Measurements from ENCODE around the gene TMEM179. TPM values are rescaled to one million over a fixed set of nuclear protein-coding genes. Genes with fewer than 3 reads are reported as not detected.

The TMEM179 gene
- total and polyA plus RNA-seq, 10 of the 15 experiments (the other 5 are each of a cell fraction or from before 2014, with no cell fraction given): not detected

GRCh38 chr14:104591031-104591430, 13.5 kb downstream of the TMEM179 start (continued):
- TF ChIP-seq, protein P1, sequence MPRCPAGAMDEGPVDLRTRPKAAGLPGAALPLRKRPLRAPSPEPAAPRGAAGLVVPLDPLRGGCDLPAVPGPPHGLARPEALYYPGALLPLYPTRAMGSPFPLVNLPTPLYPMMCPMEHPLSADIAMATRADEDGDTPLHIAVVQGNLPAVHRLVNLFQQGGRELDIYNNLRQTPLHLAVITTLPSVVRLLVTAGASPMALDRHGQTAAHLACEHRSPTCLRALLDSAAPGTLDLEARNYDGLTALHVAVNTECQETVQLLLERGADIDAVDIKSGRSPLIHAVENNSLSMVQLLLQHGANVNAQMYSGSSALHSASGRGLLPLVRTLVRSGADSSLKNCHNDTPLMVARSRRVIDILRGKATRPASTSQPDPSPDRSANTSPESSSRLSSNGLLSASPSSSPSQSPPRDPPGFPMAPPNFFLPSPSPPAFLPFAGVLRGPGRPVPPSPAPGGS (IDR thresholded peaks at IDR 0.05; ENCODE audit: borderline replicate concordance, insufficient read depth, low read depth, low read length, poor library complexity, severe bottlenecking): no peak
- TF ChIP-seq KLF5 (IDR thresholded peaks at IDR 0.05; ENCODE audit: partially characterized antibody) (no peak), NFYB (IDR thresholded peaks at IDR 0.05; ENCODE audit: insufficient read depth, low read depth, low read length) (no peak), NR2C2 (IDR thresholded peaks at IDR 0.05; ENCODE audit: borderline replicate concordance, control insufficient read depth, insufficient read length, low read depth) (no peak), POLR2AphosphoS5 (IDR thresholded peaks at IDR 0.05; ENCODE audit: low read length) (no peak), ZZZ3 (IDR thresholded peaks at IDR 0.05; ENCODE audit: control insufficient read depth, insufficient read length, low read depth) (no peak), ZNF24 (IDR thresholded peaks at IDR 0.05) (no peak)
- TF ChIP-seq, protein P2, sequence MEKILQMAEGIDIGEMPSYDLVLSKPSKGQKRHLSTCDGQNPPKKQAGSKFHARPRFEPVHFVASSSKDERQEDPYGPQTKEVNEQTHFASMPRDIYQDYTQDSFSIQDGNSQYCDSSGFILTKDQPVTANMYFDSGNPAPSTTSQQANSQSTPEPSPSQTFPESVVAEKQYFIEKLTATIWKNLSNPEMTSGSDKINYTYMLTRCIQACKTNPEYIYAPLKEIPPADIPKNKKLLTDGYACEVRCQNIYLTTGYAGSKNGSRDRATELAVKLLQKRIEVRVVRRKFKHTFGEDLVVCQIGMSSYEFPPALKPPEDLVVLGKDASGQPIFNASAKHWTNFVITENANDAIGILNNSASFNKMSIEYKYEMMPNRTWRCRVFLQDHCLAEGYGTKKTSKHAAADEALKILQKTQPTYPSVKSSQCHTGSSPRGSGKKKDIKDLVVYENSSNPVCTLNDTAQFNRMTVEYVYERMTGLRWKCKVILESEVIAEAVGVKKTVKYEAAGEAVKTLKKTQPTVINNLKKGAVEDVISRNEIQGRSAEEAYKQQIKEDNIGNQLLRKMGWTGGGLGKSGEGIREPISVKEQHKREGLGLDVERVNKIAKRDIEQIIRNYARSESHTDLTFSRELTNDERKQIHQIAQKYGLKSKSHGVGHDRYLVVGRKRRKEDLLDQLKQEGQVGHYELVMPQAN (conservative IDR thresholded peaks at IDR 0.05): no peak

DNA sequence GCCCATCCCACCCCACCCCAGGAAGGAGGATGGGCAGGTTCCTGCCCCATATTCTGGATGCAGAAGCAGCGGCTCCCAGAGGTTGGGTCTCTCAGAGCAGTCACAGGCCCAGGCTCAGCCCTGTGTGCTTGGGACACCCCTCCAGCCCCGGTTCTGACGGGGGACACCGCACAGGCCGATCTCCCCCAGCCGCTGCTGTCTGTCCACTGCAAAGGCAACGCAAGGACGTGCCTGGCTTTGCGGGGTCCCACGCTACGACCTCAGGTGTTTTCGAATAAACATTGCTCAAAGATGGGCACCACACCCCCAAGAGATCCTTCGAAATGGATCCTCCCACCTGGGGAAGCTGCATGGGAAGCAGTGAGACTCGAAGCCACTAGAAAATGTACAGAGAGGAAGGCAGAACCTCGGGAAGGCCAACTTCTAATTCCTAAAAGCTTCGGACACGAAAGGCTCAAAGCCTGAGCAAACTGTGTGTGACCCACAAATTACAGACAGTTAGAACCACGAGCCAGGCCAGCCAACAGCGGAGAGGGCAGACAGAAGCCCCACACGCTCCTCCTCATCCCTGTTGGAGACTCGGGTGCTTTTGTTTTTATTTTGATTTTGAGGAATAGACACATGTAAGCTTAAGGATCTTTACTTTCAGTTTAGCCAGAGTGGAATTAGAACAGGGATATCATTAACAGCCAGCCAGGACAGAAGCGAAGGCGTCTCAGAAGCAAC, 14.2 kb downstream of the TMEM179 start:
- Histone ChIP-seq H2AFZ (ENCODE audit: control insufficient read depth, low read depth, low read length) (no peak overlapping the region), H3K36me3 (ENCODE audit: control insufficient read depth in 2 of 2, insufficient read depth in 2 of 2, low read length in 1 of 2) (no peaks in the 10 kb centered on the region), H3K79me2 (ENCODE audit: control insufficient read depth, insufficient read depth, low read length) (no peaks in the 10 kb centered on the region), H3K27me3 (replicated peaks in 1 of 2; ENCODE audit: control insufficient read depth in 2 of 2, insufficient read depth in 2 of 2, low read length in 1 of 2) (no peaks in the 10 kb centered on the region; a peak in 2 of 4 replicates), H3K27ac (ENCODE audit: control insufficient read depth, insufficient read depth) (no peak overlapping the region), H3K9ac (ENCODE audit: control insufficient read depth, insufficient read depth, low read length) (no peak overlapping the region), H3K4me3 (no peak overlapping the region), H3K4me1 (ENCODE audit: control insufficient read depth, insufficient read depth, low read length) (no peaks in the 10 kb centered on the region), H3K4me2 (ENCODE audit: control insufficient read depth, insufficient read depth) (no peak overlapping the region), H4K20me1 (ENCODE audit: control insufficient read depth, insufficient read depth) (no peaks in the 10 kb centered on the region), H3K9me3 (replicated peaks; ENCODE audit: control insufficient read depth, insufficient read depth, low read length) (no peaks in the 10 kb centered on the region)
- FAIRE-seq (no peak), DNase-seq (ENCODE audit: low read depth, low spot score) (no peak), ATAC-seq (no peak)
- POLR2A ChIA-PET: no interaction called here
- in situ Hi-C loops (cut with MboI): no loop called here
- RAD21 ChIA-PET (ENCODE audit: unreplicated experiment): no interaction called here
- BruUV-seq (replicated peaks): no TSS peak
- intact Hi-C loops (cut with micrococcal nuclease; ENCODE audit: unreplicated experiment): no loop called here
- 34% methylated on average over 23 of the region's 23 CpGs for WGBS (ENCODE audit: insufficient coverage, insufficient replicate concordance, low lambda C conversion rate, missing lambda C conversion rate)
- SMC1A ChIA-PET (ENCODE audit: uncharacterized antibody, unreplicated experiment): no interaction called here
- CTCF ChIA-PET: no interaction called here
- TF ChIP-seq, protein P3, sequence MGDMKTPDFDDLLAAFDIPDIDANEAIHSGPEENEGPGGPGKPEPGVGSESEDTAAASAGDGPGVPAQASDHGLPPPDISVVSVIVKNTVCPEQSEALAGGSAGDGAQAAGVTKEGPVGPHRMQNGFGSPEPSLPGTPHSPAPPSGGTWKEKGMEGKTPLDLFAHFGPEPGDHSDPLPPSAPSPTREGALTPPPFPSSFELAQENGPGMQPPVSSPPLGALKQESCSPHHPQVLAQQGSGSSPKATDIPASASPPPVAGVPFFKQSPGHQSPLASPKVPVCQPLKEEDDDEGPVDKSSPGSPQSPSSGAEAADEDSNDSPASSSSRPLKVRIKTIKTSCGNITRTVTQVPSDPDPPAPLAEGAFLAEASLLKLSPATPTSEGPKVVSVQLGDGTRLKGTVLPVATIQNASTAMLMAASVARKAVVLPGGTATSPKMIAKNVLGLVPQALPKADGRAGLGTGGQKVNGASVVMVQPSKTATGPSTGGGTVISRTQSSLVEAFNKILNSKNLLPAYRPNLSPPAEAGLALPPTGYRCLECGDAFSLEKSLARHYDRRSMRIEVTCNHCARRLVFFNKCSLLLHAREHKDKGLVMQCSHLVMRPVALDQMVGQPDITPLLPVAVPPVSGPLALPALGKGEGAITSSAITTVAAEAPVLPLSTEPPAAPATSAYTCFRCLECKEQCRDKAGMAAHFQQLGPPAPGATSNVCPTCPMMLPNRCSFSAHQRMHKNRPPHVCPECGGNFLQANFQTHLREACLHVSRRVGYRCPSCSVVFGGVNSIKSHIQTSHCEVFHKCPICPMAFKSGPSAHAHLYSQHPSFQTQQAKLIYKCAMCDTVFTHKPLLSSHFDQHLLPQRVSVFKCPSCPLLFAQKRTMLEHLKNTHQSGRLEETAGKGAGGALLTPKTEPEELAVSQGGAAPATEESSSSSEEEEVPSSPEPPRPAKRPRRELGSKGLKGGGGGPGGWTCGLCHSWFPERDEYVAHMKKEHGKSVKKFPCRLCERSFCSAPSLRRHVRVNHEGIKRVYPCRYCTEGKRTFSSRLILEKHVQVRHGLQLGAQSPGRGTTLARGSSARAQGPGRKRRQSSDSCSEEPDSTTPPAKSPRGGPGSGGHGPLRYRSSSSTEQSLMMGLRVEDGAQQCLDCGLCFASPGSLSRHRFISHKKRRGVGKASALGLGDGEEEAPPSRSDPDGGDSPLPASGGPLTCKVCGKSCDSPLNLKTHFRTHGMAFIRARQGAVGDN (IDR thresholded peaks at IDR 0.05): no peak
- TF ChIP-seq SMC3 (IDR thresholded peaks at IDR 0.05; ENCODE audit: borderline replicate concordance, low read length): no peak
- TF ChIP-seq ZNF24 (IDR thresholded peaks at IDR 0.05): no peak
- no peak for TF ChIP-seq POLR2A (IDR thresholded peaks at IDR 0.05; ENCODE audit: low read depth, low read length)
- TF ChIP-seq IRF4 (IDR thresholded peaks at IDR 0.05; ENCODE audit: low read depth, low read length): no peak
- no peak for TF ChIP-seq JUNB (IDR thresholded peaks at IDR 0.05)
- TF ChIP-seq, protein P4, sequence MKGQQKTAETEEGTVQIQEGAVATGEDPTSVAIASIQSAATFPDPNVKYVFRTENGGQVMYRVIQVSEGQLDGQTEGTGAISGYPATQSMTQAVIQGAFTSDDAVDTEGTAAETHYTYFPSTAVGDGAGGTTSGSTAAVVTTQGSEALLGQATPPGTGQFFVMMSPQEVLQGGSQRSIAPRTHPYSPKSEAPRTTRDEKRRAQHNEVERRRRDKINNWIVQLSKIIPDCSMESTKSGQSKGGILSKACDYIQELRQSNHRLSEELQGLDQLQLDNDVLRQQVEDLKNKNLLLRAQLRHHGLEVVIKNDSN (IDR thresholded peaks at IDR 0.05; ENCODE audit: borderline replicate concordance, extremely low read length, insufficient read depth, low read depth, low read length): no peak
- TF ChIP-seq BCL11A (IDR thresholded peaks at IDR 0.05; ENCODE audit: low read depth, low read length): no peak
